ENCODE results near the gene PDE4A. TPM values are rescaled to one million over a fixed set of nuclear protein-coding genes. Genes with fewer than 3 reads are reported as not detected.

The PDE4A gene
- total and polyA plus RNA-seq, 2 of the 13 experiments (the other 11 are each of a cell fraction or from before 2014, with no cell fraction given), result 1.1 to 4.1 TPM

DNA sequence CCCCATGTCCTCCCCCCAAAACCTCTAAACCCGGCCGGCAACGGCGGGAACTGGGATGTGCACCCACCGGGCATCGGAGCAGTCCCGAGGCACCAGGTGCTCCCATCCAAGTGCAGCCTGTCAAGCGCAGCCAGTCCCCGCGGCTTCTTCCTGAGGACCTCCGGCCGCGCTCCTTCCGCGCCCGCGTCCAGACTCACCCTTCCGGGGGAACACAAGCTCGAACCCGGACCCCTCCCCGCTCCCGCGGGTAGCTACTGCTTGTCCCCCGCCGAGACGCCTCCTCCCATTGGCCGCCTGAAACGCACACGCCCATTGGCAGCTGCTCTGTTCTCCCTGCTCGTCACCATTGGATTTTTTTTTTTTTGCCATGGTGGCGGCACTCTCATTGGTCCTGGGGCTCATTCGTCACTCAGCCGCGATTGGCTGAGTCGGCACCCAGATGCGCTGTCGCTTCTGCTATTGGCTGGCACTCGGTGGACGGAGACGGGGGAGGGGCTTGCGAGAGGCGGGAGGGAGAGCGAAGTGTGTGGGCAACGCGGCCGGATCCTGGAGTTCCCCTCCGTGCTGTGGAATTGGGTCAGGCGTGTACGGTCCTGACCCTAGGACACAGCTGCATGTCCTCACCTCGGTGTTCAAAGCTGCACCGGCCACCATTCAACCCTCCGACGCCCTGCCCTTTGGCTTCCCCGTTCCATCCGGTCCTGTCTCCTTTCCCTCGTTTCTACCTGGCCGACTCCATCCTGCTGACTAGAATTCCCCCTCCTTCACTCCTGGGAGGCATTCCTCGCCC is 39.8 kb upstream of the PDE4A start, which contains the start of gene TYK2 (continued):
- TF ChIP-seq NR2F1 (CRISPR knock-in tag; IDR thresholded peaks at IDR 0.05) (no peak), SNAI1 (CRISPR knock-in tag; IDR thresholded peaks at IDR 0.05; ENCODE audit: borderline replicate concordance) (no peak), DDIT3 (CRISPR knock-in tag; IDR thresholded peaks at IDR 0.05) (no peak), FOXM1 (CRISPR knock-in tag; IDR thresholded peaks at IDR 0.05) (no peak), HOXA7 (CRISPR knock-in tag; IDR thresholded peaks at IDR 0.05) (no peak), ZBTB8A (CRISPR knock-in tag; IDR thresholded peaks at IDR 0.05; ENCODE audit: borderline replicate concordance, low read depth) (no peak), TAF1 (CRISPR knock-in tag; IDR thresholded peaks at IDR 0.05) (peak; percentile 79), SKI (IDR thresholded peaks at IDR 0.05; ENCODE audit: partially characterized antibody) (no peak), ZNF652 (CRISPR knock-in tag; IDR thresholded peaks at IDR 0.05; ENCODE audit: borderline replicate concordance, low read depth) (no peak), ZNF296 (CRISPR knock-in tag; conservative IDR thresholded peaks at IDR 0.05) (no peak), POLR2A (IDR thresholded peaks at IDR 0.05; ENCODE audit: insufficient read depth in 1 of 2, low read depth in 2 of 2, low read length in 2 of 2) (peak; percentile 79 to 91), ZNF333 (CRISPR knock-in tag; IDR thresholded peaks at IDR 0.05; ENCODE audit: borderline replicate concordance) (no peak), ZNF20 (CRISPR knock-in tag; IDR thresholded peaks at IDR 0.05) (no peak), ZNF746 (CRISPR knock-in tag; IDR thresholded peaks at IDR 0.05) (no peak), CBX2 (IDR thresholded peaks at IDR 0.05; ENCODE audit: low read depth, low read length) (no peak), CBX2 (CRISPR knock-in tag; IDR thresholded peaks at IDR 0.05; ENCODE audit: low read depth) (no peak), NKX3-1 (CRISPR knock-in tag; IDR thresholded peaks at IDR 0.05) (peak; percentile 27)
- TF ChIP-seq, protein P1, sequence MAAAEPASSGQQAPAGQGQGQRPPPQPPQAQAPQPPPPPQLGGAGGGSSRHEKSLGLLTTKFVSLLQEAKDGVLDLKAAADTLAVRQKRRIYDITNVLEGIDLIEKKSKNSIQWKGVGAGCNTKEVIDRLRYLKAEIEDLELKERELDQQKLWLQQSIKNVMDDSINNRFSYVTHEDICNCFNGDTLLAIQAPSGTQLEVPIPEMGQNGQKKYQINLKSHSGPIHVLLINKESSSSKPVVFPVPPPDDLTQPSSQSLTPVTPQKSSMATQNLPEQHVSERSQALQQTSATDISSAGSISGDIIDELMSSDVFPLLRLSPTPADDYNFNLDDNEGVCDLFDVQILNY (CRISPR knock-in tag; conservative IDR thresholded peaks at IDR 0.05), result peak; percentile 57
- TF ChIP-seq, protein P2, sequence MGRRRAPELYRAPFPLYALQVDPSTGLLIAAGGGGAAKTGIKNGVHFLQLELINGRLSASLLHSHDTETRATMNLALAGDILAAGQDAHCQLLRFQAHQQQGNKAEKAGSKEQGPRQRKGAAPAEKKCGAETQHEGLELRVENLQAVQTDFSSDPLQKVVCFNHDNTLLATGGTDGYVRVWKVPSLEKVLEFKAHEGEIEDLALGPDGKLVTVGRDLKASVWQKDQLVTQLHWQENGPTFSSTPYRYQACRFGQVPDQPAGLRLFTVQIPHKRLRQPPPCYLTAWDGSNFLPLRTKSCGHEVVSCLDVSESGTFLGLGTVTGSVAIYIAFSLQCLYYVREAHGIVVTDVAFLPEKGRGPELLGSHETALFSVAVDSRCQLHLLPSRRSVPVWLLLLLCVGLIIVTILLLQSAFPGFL (CRISPR knock-in tag; IDR thresholded peaks at IDR 0.05), result no peak
- TF ChIP-seq, protein P3, sequence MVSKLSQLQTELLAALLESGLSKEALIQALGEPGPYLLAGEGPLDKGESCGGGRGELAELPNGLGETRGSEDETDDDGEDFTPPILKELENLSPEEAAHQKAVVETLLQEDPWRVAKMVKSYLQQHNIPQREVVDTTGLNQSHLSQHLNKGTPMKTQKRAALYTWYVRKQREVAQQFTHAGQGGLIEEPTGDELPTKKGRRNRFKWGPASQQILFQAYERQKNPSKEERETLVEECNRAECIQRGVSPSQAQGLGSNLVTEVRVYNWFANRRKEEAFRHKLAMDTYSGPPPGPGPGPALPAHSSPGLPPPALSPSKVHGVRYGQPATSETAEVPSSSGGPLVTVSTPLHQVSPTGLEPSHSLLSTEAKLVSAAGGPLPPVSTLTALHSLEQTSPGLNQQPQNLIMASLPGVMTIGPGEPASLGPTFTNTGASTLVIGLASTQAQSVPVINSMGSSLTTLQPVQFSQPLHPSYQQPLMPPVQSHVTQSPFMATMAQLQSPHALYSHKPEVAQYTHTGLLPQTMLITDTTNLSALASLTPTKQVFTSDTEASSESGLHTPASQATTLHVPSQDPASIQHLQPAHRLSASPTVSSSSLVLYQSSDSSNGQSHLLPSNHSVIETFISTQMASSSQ (IDR thresholded peaks at IDR 0.05; ENCODE audit: low read depth), result no peak
- TF ChIP-seq, protein P3 (CRISPR knock-in tag; IDR thresholded peaks at IDR 0.05; ENCODE audit: borderline replicate concordance), result peak; percentile 37; the same call in 1 of the 2 replicates
- TF ChIP-seq, protein P4, sequence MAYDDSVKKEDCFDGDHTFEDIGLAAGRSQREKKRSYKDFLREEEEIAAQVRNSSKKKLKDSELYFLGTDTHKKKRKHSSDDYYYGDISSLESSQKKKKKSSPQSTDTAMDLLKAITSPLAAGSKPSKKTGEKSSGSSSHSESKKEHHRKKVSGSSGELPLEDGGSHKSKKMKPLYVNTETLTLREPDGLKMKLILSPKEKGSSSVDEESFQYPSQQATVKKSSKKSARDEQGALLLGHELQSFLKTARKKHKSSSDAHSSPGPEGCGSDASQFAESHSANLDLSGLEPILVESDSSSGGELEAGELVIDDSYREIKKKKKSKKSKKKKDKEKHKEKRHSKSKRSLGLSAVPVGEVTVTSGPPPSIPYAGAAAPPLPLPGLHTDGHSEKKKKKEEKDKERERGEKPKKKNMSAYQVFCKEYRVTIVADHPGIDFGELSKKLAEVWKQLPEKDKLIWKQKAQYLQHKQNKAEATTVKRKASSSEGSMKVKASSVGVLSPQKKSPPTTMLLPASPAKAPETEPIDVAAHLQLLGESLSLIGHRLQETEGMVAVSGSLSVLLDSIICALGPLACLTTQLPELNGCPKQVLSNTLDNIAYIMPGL (CRISPR knock-in tag; IDR thresholded peaks at IDR 0.05; ENCODE audit: borderline replicate concordance in 1 of 2, low read depth in 1 of 2), result peak; percentile 70 to 88
